Sigmoid colon (tissue), 4 donors: ENCODE results near the gene GLDC.

Source experiments
- CTCF ChIP-seq, 4 experiments: fragments of 450-650 bp in 3 of 4; fragments of 200-600 bp in 1 of 4; IDR thresholded peaks; one replicate each; pipeline ENCODE4 v1.5.1; 2016 to 2019; ENCODE audit warnings: antibody characterized with exemption in 4 of 4, mild to moderate bottlenecking in 3 of 4, moderate library complexity in 2 of 4
- POLR2A ChIP-seq, 2 donors: fragments of 450-650 bp; IDR thresholded peaks; one replicate each; pipeline ENCODE4 v1.6.1; 2016; ENCODE audit warnings: antibody characterized with exemption in 2 of 2, mild to moderate bottlenecking in 2 of 2, moderate library complexity in 2 of 2
- POLR2AphosphoS5 ChIP-seq, 4 donors: sonication (generic); formaldehyde crosslinking; IDR thresholded peaks; one replicate each; pipeline ENCODE4 v1.6.1; 2017; ENCODE audit warnings: antibody characterized with exemption in 4 of 4

- TF ChIP-seq CTCF (IDR thresholded peaks at IDR 0.05) (no peak), POLR2A (IDR thresholded peaks at IDR 0.05) (no peak), POLR2AphosphoS5 (IDR thresholded peaks at IDR 0.05) (no peak)
Measured at GRCh38 chr9:6549106-6549800, 96.3 kb downstream of the GLDC start.
